ENCODE measurements around the gene APP.

APP gene

DNA sequence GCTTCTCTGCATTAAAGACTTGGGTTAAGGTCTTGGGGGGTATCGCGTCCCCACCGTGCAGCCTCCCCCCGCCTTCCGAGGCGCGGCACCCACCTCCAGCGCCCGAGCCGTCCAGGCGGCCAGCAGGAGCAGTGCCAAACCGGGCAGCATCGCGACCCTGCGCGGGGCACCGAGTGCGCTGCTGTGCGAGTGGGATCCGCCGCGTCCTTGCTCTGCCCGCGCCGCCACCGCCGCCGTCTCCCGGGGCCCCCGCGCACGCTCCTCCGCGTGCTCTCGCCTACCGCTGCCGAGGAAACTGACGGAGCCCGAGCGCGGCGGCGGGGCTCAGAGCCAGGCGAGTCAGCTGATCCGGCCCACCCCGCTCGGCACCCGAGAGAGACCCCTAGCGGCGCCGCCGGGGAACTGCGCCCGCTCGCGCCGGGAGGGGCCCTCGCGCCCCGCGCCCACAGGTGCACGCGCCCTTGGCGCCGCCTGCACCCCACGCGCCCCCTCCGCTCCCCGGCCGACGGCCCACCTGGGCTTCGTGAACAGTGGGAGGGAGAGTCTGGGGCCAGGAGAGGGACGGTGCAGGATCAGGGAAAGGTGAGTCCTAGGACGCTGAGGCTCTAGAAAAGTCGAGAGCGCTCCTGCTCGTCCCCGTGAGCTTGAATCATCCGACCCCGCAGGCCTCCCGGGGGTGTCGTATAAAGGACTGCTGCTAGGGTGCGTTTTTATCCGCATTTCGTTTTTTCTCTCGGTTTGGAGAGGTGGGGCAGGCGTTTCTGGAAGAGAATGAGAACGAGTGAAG is at the start of gene APP:
APP (minus strand) TSS at position 300 of the 787 bp plus-strand sequence; CDS start at position 150, 150 bp downstream.
- DNase-seq (ENCODE audit: low spot score) = peak; percentile 98

DNA sequence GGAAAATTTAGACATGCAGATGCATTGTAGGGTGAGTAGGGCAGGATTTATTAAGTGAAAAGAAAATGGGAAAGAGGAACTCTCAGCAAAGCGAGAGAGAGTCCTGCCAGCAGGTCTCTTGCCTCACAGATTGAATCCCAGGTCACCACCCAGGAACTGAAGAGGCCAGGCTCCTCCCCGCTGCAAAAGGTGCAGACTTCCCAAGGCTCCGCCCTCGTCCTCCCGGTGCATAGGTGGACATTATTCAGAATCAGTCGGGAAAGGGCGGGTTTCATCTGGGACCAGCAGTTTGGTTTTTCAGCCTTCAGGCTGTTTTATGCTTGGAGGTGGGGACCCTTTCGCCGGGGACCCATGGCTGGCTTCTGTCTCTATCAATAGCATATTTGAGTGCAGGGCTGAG is 41.6 kb upstream of the APP start:
- no peak for DNase-seq (ENCODE audit: low spot score)

GRCh38 chr21:26210614-26211013 is 40.0 kb upstream of the APP start:
- DNase-seq (ENCODE audit: low spot score) = no peak

- DNase-seq (ENCODE audit: low spot score) = no peak
Observed at GRCh38 chr21:26207021-26207420, 36.5 kb upstream of the APP start.

DNA sequence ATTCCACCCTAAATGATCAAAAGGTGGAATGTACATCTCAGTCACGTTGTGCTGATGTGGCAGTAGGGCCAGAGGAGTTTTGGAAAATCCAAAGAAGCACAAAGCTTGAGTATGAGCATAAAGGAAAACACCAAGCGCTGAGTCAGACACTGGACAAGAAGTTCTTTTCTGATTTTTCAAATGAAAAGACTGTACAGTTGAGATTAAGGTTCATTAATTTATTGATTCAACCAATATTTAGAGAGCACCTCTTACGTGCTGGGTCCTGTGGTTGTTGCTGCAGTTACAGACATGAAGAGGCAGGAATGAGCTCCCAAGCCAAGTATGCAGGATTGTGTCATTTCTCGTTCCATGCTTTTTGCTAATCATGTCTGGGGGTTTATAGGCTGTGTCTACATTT is 28.9 kb upstream of the APP start:
- DNase-seq (ENCODE audit: low spot score) = peak; percentile 73

DNA sequence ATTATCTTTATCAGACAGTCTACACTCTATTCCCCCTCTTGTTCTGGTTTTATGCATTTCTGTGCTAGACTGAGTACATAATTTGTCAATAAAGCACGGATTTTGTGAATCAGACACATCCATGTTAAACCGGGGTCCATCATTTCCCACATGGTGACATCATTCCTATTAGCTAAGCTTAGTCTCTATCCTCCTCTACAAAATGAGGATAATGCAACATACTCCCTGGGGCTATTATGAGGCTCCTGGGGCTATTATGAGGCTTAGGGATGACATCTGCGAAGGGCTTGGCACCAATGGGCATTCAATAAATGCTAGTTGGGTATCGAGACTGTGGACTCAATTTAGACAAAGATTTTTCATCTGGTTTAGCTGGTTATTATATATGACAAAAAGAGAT is 25.1 kb upstream of the APP start:
- DNase-seq (ENCODE audit: low spot score) = no peak

DNA sequence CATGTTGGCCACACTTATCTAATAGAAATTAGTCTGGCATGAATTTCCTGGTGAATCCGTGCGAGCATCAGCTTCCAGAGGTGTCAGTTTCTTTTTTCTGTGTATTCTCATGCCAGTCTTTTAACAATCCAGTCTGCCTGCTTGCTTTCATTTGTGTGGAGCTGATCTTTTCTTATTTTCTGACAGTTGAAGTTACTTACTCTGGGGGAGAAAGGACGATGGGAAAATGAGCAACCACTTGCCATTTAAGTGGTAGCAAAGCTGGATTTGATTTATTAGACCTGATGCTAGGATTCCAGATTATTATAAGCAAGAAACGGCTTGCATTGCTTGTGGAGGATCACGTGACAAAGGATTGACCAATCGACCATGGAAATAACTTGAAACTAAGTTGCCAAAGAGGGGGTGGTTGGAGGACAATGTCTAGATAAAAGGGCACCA is 24.3 kb upstream of the APP start:
- peak; percentile 63 for DNase-seq (ENCODE audit: low spot score)

- DNase-seq (ENCODE audit: low spot score) = peak; percentile 24
Observed at GRCh38 chr21:26194326-26194725, 23.8 kb upstream of the APP start.

DNA sequence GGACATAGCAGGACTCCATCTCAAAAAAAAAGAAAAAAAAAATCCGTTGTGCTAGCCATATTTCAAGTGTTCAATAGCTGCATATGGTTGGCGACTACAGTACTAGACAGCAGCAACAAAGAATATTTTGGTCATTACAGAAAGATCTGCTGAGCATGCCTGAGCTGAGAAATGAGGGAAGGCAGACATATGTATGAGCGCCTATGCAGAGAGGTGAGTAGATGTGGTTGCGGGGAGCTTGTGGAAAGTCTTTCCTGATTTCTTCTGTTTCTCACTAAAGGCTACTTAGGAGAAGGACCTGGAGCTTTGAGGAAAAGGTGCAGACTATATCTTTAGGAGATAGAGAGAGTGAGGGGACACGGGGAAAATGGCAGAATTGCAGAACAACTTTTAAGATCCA is 21.0 kb upstream of the APP start:
- DNase-seq (ENCODE audit: low spot score) = no peak

DNA sequence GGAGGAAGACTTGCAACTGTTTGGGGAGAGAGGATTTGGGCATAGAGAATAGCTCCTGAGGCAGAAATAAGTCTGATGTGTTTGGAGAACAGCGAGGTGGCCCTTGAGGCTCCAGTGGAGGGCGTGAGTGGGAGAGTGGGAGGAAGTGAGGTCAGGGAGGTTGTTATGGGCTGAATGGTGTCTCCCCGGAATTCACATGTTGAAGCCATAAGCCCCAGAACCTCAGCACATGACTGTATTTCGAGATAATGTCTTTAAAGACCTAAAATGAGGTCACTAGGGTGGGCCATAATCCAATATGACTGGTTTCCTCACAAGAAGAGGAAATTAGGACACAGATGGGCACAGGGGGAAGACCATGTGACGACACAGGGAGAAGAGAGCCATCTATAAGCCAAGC is 17.9 kb upstream of the APP start:
- DNase-seq (ENCODE audit: low spot score) = no peak

DNA sequence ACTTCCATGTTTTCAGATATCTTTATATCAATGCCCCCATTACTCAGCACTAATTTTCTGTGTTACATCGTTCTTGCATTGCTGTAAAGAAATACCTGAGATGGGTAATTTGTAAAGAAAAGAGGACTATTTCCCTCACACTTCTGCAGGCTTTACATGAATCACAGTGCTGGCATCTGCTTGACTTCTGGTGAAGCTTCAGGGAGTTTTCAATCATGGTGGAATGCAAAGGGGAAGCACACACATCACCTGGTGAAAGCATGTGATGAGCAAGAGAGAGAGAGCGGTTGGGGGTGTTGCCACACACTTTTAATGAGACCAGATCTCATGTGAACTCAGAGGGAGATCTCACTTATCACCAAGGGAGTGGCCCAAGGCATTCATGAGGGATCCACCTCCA is 14.9 kb upstream of the APP start:
- no peak for DNase-seq (ENCODE audit: low spot score)

- no peak for DNase-seq (ENCODE audit: low spot score)
Observed at GRCh38 chr21:26185021-26185420, 14.5 kb upstream of the APP start.

- DNase-seq (ENCODE audit: low spot score) = no peak
Observed at GRCh38 chr21:26179501-26179900, 8.9 kb upstream of the APP start.

DNA sequence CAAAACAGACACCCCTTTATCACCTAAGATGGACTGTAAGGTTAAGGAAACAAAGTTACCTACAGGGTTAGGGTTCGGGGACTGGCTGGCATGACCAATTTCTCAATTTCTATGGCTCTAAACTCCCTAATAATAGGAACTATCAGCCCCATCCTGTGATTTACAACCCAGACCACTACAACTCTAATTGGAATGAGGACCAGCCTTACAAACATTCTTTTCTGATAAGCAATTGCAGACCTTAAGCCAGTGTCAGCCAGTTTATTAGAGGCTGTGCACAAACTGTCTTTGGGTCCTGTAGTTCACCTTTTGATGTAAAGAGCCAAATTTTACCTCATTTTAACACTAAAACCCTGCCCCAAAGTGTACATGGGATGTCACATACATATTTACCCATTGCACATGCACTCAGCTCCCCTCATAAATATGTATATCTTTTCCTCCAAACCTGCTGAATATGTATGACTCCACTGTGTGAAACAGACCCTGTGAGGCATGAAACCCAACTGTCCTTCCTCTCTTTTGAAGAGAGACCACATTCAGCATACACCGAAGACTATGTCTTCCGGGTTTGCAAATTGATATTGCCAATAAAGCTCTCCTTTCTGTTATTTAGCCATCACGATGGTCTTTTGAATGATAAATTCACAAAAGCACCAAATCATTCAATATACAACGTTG is 7.3 kb upstream of the APP start:
- no peak for DNase-seq (ENCODE audit: low spot score)

DNA sequence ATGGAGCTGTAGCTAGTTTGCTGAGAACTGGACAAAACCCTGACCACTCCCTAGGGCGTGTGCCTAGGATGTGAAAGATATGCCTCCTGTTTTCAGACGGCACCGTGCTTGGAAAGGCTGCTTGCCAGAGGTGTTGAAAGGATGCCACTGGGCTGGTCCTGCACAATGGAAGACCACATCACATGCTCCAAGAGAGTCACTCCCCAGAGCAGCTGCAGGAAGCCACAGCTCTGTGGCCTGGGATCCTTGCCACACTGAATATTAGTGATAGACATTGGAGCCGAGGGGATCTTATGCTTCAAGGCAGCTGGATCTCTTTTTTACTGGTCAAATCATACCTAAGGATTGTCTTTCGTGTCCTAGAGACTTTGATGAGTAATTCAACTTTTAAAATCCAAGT is 6.6 kb upstream of the APP start:
- peak; percentile 48 for DNase-seq (ENCODE audit: low spot score)

- no peak for DNase-seq (ENCODE audit: low spot score)
Observed at GRCh38 chr21:26171258-26172100, 909 bp upstream of the APP start.

GRCh38 chr21:26169611-26170470 is 729 bp downstream of the APP start:
- peak; percentile 80 for DNase-seq (ENCODE audit: low spot score)

GRCh38 chr21:26169061-26169610 is 1.4 kb downstream of the APP start:
- peak; percentile 72 for DNase-seq (ENCODE audit: low spot score)

GRCh38 chr21:26168371-26168770 is 2.2 kb downstream of the APP start:
- DNase-seq (ENCODE audit: low spot score) = no peak

GRCh38 chr21:26167593-26167992 is 3.0 kb downstream of the APP start:
- no peak for DNase-seq (ENCODE audit: low spot score)

DNA sequence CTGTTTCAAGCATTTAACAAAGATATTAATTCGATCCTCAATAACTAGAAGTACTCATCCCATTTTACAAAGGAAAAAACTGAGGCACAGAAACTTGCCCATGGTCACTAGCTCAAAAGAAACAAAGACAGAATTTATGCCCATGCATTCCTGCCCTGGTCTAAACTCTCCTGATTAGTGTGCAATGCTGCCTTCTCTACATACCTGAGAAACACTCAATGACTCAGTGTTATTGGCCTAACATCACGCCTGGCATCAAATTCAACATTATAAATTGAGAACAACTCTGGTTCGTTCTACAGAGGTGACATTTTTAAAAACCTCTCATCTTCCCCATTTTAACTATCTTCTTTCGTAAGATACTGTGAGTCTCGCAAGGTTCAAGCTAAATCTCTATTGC is 5.2 kb downstream of the APP start:
- DNase-seq (ENCODE audit: low spot score) = no peak
